ENCODE results near the gene NAP1L1.

DNA sequence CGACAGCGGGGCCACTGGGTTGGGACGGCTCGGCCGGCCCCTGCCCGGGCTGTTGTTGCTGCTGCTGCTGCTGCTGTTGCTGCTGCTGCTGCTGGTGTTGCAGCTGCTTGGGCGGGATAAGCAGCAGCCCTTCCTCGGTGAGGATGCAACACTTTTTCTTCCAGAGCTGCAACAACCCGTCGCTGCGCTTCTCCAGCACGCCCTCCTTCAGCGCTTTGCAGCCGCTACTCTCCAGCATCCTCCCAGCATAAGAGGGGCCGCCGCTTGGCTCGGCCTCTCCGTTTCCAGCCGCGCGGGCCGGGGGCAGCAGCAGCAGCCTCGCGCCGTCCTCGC is 53.4 kb downstream of the NAP1L1 start:
- TF ChIP-seq EZH2phosphoT487 (IDR thresholded peaks at IDR 0.05; ENCODE audit: insufficient read depth, low read depth) (no peak), EZH2 (IDR thresholded peaks at IDR 0.05; ENCODE audit: insufficient read depth, poor library complexity, severe bottlenecking) (no peak)

Measured in GM23248 (cell line).